ENCODE results near the gene C11orf65. TPM values are rescaled to one million over a fixed set of nuclear protein-coding genes. Genes with fewer than 3 reads are reported as not detected.

The C11orf65 gene
- total RNA-seq, 1 donor from 2014 or later = 1.00 TPM

DNA sequence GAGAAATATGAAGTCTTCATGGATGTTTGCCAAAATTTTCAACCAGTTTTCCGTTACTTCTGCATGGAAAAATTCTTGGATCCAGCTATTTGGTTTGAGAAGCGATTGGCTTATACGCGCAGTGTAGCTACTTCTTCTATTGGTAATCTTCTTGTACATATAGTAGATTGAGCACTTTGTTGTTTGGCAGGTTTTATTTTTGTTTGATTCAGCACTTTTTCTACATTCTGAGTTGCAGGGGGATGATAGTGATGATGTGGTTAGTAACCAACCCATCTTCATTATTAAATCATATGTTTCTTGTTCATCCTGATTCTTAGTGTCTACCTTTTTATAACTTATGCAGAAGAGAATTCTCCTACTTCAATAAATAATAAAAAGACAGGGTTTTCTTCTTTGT lies 121.6 kb downstream of the C11orf65 start:
- H3K4me2 ChIP-seq (ENCODE audit: low read length) = no peak overlapping the region
- H3K27ac Mint-ChIP-seq (ENCODE audit: unreplicated experiment) = no peak overlapping the region
- peaks cover 11% of the 10 kb centered on the region for H3K36me3 ChIP-seq (ENCODE audit: insufficient read depth, low read length)
- FAIRE-seq (peak; percentile 80), DNase-seq (ENCODE audit: low read depth) (no peak)
- H3K4me3 ChIP-seq (ENCODE audit: insufficient read depth, low read depth, low read length) = no peak overlapping the region
- no peak overlapping the region for H2AFZ ChIP-seq (ENCODE audit: low read depth, low read length)
- no peaks in the 10 kb centered on the region for H3K79me2 ChIP-seq (ENCODE audit: insufficient read depth, low read length)
- no peak for TF ChIP-seq EZH2 (IDR thresholded peaks at IDR 0.05; ENCODE audit: insufficient read depth, low read length)
- TF ChIP-seq, protein P1, sequence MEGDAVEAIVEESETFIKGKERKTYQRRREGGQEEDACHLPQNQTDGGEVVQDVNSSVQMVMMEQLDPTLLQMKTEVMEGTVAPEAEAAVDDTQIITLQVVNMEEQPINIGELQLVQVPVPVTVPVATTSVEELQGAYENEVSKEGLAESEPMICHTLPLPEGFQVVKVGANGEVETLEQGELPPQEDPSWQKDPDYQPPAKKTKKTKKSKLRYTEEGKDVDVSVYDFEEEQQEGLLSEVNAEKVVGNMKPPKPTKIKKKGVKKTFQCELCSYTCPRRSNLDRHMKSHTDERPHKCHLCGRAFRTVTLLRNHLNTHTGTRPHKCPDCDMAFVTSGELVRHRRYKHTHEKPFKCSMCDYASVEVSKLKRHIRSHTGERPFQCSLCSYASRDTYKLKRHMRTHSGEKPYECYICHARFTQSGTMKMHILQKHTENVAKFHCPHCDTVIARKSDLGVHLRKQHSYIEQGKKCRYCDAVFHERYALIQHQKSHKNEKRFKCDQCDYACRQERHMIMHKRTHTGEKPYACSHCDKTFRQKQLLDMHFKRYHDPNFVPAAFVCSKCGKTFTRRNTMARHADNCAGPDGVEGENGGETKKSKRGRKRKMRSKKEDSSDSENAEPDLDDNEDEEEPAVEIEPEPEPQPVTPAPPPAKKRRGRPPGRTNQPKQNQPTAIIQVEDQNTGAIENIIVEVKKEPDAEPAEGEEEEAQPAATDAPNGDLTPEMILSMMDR (IDR thresholded peaks at IDR 0.05; ENCODE audit: insufficient read depth, low read depth, low read length) = no peak
- H3K27me3 Mint-ChIP-seq (ENCODE audit: low read depth, unreplicated experiment) = no peaks in the 10 kb centered on the region
- H3K4me3 Mint-ChIP-seq (ENCODE audit: unreplicated experiment) = no peak overlapping the region
- peaks cover 12% of the 10 kb centered on the region for H3K36me3 Mint-ChIP-seq (ENCODE audit: low read depth, unreplicated experiment)
- H3K9ac ChIP-seq (ENCODE audit: low read length) = no peak overlapping the region
- H3K4me1 ChIP-seq (ENCODE audit: insufficient read depth, low read length) = no peaks in the 10 kb centered on the region
- H3K27ac ChIP-seq (ENCODE audit: low read depth, low read length) = no peak overlapping the region
- no peaks in the 10 kb centered on the region for H4K20me1 ChIP-seq (ENCODE audit: insufficient read depth, low read length)
- H3K27me3 ChIP-seq (ENCODE audit: insufficient read depth, low read length) = no peaks in the 10 kb centered on the region
- no peaks in the 10 kb centered on the region for H3K4me1 Mint-ChIP-seq (ENCODE audit: low read depth, unreplicated experiment)
- H3K9me3 Mint-ChIP-seq (ENCODE audit: unreplicated experiment) = no peaks in the 10 kb centered on the region
- H3K9me3 ChIP-seq (ENCODE audit: insufficient read depth, low read depth, low read length) = no peaks in the 10 kb centered on the region

GRCh38 chr11:108343714-108344113 lies 123.6 kb downstream of the C11orf65 start:
- Mint-ChIP-seq H3K4me3 (ENCODE audit: unreplicated experiment) (no peak overlapping the region), H3K27ac (ENCODE audit: unreplicated experiment) (no peak overlapping the region), H3K36me3 (ENCODE audit: low read depth, unreplicated experiment) (peaks cover under 1% of the 10 kb centered on the region), H3K4me1 (ENCODE audit: low read depth, unreplicated experiment) (no peaks in the 10 kb centered on the region), H3K9me3 (ENCODE audit: unreplicated experiment) (no peaks in the 10 kb centered on the region), H3K27me3 (ENCODE audit: low read depth, unreplicated experiment) (no peaks in the 10 kb centered on the region)
- DNase-seq (ENCODE audit: low read depth) (no peak), FAIRE-seq (no peak)
- no peaks in the 10 kb centered on the region for H3K79me2 ChIP-seq (ENCODE audit: insufficient read depth, low read length)
- no peak overlapping the region for H3K4me2 ChIP-seq (ENCODE audit: low read length)
- H3K27ac ChIP-seq (ENCODE audit: low read depth, low read length) = no peak overlapping the region
- no peak overlapping the region for H2AFZ ChIP-seq (ENCODE audit: low read depth, low read length)
- no peak overlapping the region for H3K9ac ChIP-seq (ENCODE audit: low read length)
- no peaks in the 10 kb centered on the region for H4K20me1 ChIP-seq (ENCODE audit: insufficient read depth, low read length)
- H3K4me3 ChIP-seq (ENCODE audit: insufficient read depth, low read depth, low read length) = no peak overlapping the region
- no peaks in the 10 kb centered on the region for H3K9me3 ChIP-seq (ENCODE audit: insufficient read depth, low read depth, low read length)
- no peaks in the 10 kb centered on the region for H3K36me3 ChIP-seq (ENCODE audit: insufficient read depth, low read length)
- TF ChIP-seq, protein P1 (IDR thresholded peaks at IDR 0.05; ENCODE audit: insufficient read depth, low read depth, low read length) = no peak
- TF ChIP-seq EZH2 (IDR thresholded peaks at IDR 0.05; ENCODE audit: insufficient read depth, low read length) = no peak
- no peaks in the 10 kb centered on the region for H3K27me3 ChIP-seq (ENCODE audit: insufficient read depth, low read length)
- no peaks in the 10 kb centered on the region for H3K4me1 ChIP-seq (ENCODE audit: insufficient read depth, low read length)

DNA sequence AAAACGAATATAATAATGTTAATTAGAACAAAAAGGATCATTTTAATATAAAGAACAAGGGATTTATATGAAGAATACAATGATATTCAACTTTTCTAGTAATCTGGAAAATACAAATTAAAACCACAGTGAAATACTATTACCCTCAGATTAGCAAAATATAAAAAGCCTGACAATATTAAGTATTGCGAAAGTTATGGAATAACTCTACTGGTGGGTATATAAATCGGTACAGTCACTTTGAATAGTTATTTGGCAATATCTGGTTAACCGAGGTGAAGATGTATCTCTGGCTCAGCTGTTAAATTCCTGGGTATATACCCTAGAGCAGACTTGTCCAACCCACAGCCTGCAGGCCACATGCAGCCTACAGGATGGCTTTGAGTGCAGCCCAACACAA lies 125.7 kb downstream of the C11orf65 start:
- H3K9me3 Mint-ChIP-seq (ENCODE audit: unreplicated experiment) = no peaks in the 10 kb centered on the region
- Histone ChIP-seq H3K9ac (ENCODE audit: low read length) (no peak overlapping the region), H3K4me1 (ENCODE audit: insufficient read depth, low read length) (no peaks in the 10 kb centered on the region), H3K27ac (ENCODE audit: low read depth, low read length) (no peak overlapping the region), H3K4me3 (ENCODE audit: insufficient read depth, low read depth, low read length) (no peak overlapping the region), H3K36me3 (ENCODE audit: insufficient read depth, low read length) (no peaks in the 10 kb centered on the region), H2AFZ (ENCODE audit: low read depth, low read length) (no peak overlapping the region), H3K27me3 (ENCODE audit: insufficient read depth, low read length) (no peaks in the 10 kb centered on the region), H3K79me2 (ENCODE audit: insufficient read depth, low read length) (no peaks in the 10 kb centered on the region), H4K20me1 (ENCODE audit: insufficient read depth, low read length) (no peaks in the 10 kb centered on the region), H3K4me2 (ENCODE audit: low read length) (no peak overlapping the region), H3K9me3 (ENCODE audit: insufficient read depth, low read depth, low read length) (no peaks in the 10 kb centered on the region)
- no peaks in the 10 kb centered on the region for H3K27me3 Mint-ChIP-seq (ENCODE audit: low read depth, unreplicated experiment)
- H3K4me3 Mint-ChIP-seq (ENCODE audit: unreplicated experiment) = no peak overlapping the region
- no peaks in the 10 kb centered on the region for H3K4me1 Mint-ChIP-seq (ENCODE audit: low read depth, unreplicated experiment)
- no peaks in the 10 kb centered on the region for H3K36me3 Mint-ChIP-seq (ENCODE audit: low read depth, unreplicated experiment)
- no peak overlapping the region for H3K27ac Mint-ChIP-seq (ENCODE audit: unreplicated experiment)
- DNase-seq (ENCODE audit: low read depth) (no peak), FAIRE-seq (no peak)
- TF ChIP-seq EZH2 (IDR thresholded peaks at IDR 0.05; ENCODE audit: insufficient read depth, low read length) = no peak
- TF ChIP-seq, protein P1 (IDR thresholded peaks at IDR 0.05; ENCODE audit: insufficient read depth, low read depth, low read length) = no peak
